Left lobe of liver (tissue), 2 donors: ENCODE results near the gene MPV17L2. TPM values are rescaled to one million over a fixed set of nuclear protein-coding genes. Genes with fewer than 3 reads are reported as not detected.
"Not testable (repeated sequence)": the region's sequence is repeated elsewhere in the genome, so short reads cannot be mapped to it uniquely, and the experiment has no call there.

Source experiments
- ATAC-seq: fragments of 200-7000 bp; cut with Tn5 transposase; one replicate; pipeline ENCODE4 v1.9.1; 2020; ENCODE audit warnings: mild to moderate bottlenecking, moderate library complexity
- DNase-seq: peaks from one replicate; pipeline ENCODE4 v3.0.0-alpha.2; 2020; ENCODE audit warnings: low spot score
- total RNA-seq: library from RNA; stranded (reverse); gene quantifications from one replicate; pipeline ENCODE4 v1.2.1, GENCODE V29; 2021
- donor health status: DM: no; HTN: no; CAD: no; lungs with moderate emphysema.
- donor health status: DM: no; HTN: yes; CAD: no.

Gene MPV17L2
- total RNA-seq = 8.6 TPM

GRCh38 chr19:18192673-18193387, at the start of gene MPV17L2:
Gene MPV17L2 (plus strand): TSS chr19:18193218. CDS start chr19:18193282, 64 bp downstream.
- DNase-seq (peak; percentile 100), ATAC-seq (peak; percentile 86)

DNA sequence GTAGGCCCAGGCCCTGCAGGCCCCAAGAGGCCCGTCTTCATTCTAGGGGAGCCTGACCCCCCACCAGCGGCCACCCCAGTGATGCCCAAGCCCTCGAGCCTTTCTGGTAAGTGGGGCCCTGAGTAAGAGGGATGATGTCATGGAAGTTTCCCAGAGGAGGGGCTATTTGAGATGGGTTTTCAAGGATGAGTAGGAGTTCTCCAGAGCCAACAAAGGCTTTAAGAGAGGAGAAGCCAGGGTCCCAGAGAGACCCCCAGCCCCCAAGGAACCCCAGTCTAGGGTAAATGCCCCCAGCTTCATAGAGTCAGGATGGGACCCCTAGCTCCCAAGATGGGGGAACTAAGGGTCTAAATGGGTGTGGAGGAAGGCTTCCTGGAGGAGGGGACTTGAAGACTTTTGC, 49.1 kb upstream of the MPV17L2 start:
- DNase-seq = no peak
- no peak for ATAC-seq

GRCh38 chr19:18144361-18144760, 48.7 kb upstream of the MPV17L2 start:
- ATAC-seq = no peak
- DNase-seq = no peak

GRCh38 chr19:18144906-18145305, 48.1 kb upstream of the MPV17L2 start:
- no peak for ATAC-seq
- no peak for DNase-seq

- ATAC-seq (no peak), DNase-seq (no peak)
Measured at GRCh38 chr19:18145391-18145999, 47.5 kb upstream of the MPV17L2 start.

DNA sequence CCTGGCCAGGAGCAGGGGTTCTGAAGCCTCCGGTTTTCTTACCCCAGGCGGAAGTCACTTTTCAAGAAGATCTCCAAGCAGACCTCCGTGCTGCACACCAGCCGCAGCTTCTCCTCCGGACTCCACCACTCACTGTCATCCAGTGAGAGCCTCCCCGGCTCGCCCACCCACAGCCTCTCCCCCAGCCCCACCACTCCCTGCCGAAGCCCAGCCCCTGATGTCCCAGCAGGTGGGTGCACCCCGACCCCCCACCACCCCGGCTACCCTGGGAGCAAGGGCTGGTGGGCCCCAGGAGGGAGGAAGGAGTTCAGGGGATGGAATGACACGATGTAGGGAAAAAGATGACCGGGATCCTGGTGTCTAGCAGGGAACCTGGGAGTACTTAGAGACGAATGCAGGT, 45.6 kb upstream of the MPV17L2 start:
- ATAC-seq = no peak
- no peak for DNase-seq

GRCh38 chr19:18149596-18149975, 43.4 kb upstream of the MPV17L2 start:
- no peak for DNase-seq
- ATAC-seq = no peak

GRCh38 chr19:18150776-18151624, 42.0 kb upstream of the MPV17L2 start:
- peak; percentile 51 for DNase-seq
- no peak for ATAC-seq

GRCh38 chr19:18152442-18152816, 40.6 kb upstream of the MPV17L2 start:
- ATAC-seq = peak; percentile 71
- peak; percentile 98 for DNase-seq

DNA sequence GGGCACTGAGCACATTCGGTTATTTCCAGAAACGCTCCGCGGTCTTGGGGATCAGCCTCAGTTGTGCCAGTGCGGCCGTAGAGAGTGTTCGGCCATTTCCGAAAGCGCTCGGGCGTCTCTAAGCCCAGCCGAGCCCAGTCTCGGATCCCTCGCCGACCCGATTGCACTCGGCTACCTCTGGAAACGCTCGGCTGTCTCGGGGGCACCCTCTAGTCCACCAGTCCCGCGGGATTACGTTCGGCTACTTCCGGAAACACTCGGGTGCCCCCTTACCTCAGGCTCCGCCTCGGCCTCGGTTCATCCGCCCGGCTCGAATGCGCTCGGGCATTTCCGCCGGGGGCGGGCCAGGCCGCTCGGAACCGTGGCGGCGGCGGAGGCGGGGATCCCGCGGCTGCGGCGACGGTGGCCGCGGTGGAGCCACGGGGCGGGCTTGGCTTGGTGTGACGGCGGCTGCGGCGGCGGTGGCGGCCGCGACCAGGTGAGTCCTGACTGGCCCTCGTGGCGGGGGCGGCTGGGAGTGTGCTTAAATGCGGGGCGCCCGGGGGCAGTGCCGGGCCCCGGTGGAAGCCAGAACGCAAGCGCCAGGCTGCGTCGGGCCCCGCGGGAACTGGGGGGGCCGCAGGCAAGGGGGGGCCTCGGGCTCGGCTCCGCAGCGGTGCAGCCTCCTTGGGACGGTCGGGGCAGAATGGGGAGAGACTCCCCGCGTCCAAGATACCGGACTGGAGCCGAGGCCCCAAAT, 40.0 kb upstream of the MPV17L2 start, which contains the start of gene PIK3R2:
Gene PIK3R2, plus strand, starts transcription at position 347 of the 739 bp plus-strand sequence. CDS start 2,717 bp downstream, outside the sequence.
- DNase-seq (peak; percentile 100), ATAC-seq (peak; percentile 79)

GRCh38 chr19:18153556-18154134, 39.4 kb upstream of the MPV17L2 start:
- DNase-seq (peak; percentile 58), ATAC-seq (no peak)

GRCh38 chr19:18155095-18156087, 37.6 kb upstream of the MPV17L2 start:
- ATAC-seq (no peak), DNase-seq (peak; percentile 53)

DNA sequence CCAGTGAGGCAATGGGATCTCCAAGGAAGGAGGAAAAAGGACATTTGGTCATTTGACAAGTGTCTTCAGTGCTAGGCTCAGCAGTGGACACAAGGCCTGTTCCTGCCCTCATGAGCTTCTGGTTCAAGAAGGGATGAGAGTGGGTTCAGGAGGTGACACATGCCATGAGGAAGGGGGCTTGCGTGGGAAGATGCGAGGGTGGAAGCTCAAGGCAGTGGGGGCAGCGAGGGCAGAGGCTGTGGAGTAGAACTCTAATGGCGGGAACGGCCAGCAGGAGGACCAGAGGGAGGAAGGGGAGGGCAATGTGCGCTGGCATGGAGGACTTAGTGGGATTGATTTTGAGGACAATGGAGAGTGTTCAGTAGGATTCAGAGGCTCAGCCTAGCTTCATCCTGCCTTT, 36.8 kb upstream of the MPV17L2 start:
- DNase-seq (no peak), ATAC-seq (no peak)

DNA sequence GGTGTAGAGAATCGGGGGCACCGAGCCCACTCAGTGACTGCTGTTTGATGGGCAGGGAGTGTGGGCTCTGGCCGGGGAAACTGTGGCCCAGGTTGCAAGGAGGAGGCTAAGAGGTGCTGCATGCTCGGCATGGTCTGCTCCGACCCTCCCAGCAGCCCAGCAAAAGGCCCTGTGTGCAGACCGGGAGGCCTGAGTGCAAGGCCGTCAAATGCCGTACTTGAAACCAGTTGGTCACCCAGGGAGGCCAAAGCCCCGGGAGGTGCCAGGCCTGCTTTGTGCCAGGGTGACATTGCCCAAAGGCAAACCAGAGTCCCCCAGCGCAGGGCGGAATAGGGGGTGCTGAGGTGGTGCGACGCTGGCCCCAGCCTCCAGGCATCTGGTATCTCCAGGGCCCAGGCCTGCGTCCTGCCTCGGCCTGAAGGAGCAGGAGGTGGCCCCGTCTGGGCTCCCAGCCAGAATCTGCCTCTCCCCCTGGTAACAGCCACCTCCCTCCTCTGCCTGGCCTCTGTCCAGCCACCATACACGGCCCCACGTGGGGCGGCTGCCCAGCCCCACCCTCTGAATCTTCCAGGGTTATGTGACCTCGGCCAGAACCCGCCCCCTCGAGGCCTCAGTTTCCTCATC, 36.1 kb upstream of the MPV17L2 start:
- peak; percentile 81 for DNase-seq
- ATAC-seq = peak; percentile 2

GRCh38 chr19:18157465-18158063, 35.5 kb upstream of the MPV17L2 start:
- DNase-seq = no peak
- no peak for ATAC-seq

GRCh38 chr19:18158467-18158866, 34.6 kb upstream of the MPV17L2 start:
- ATAC-seq (no peak), DNase-seq (no peak)

- not testable (repeated sequence) for ATAC-seq, DNase-seq
Measured at GRCh38 chr19:18159059-18159616, 33.9 kb upstream of the MPV17L2 start.

- ATAC-seq (no peak), DNase-seq (no peak)
Measured at GRCh38 chr19:18159810-18160209, 33.2 kb upstream of the MPV17L2 start.
